NCI-H1105 treated with DMSO at 0.1 percent for 48 hours (cell line): ENCODE results near the gene NKAIN4.
A peak's percentile ranks its signal among the peaks of the same experiment; 100 is the strongest.

ENCODE experiments used
- DNase-seq: peaks from one replicate; lab custom pipeline; 2025; lab: John Stamatoyannopoulos, UW

NKAIN4 gene

GRCh38 chr20:63254232-63254605 lies at the start of gene NKAIN4:
NKAIN4 (minus strand) TSS chr20:63254463; CDS start chr20:63254450, 13 bp downstream.
- DNase-seq, result no peak

GRCh38 chr20:63303095-63303666 lies 48.9 kb upstream of the NKAIN4 start:
- DNase-seq, result no peak

- no peak for DNase-seq
Measured at GRCh38 chr20:63301671-63302070, 47.4 kb upstream of the NKAIN4 start.

- no peak for DNase-seq
Measured at GRCh38 chr20:63298731-63299312, 44.6 kb upstream of the NKAIN4 start.

GRCh38 chr20:63297796-63298572 lies 43.7 kb upstream of the NKAIN4 start:
- no peak for DNase-seq

- no peak for DNase-seq
Measured at GRCh38 chr20:63297371-63297781, 43.1 kb upstream of the NKAIN4 start.

- DNase-seq, result no peak
Measured at GRCh38 chr20:63296531-63297299, 42.5 kb upstream of the NKAIN4 start.

GRCh38 chr20:63295846-63296245 lies 41.6 kb upstream of the NKAIN4 start:
- DNase-seq, result no peak

GRCh38 chr20:63295422-63295821 lies 41.2 kb upstream of the NKAIN4 start:
- no peak for DNase-seq

- no peak for DNase-seq
Measured at GRCh38 chr20:63295018-63295417, 40.8 kb upstream of the NKAIN4 start.

- no peak for DNase-seq
Measured at GRCh38 chr20:63294536-63294900, 40.3 kb upstream of the NKAIN4 start.

- DNase-seq, result no peak
Measured at GRCh38 chr20:63293871-63294535, 39.7 kb upstream of the NKAIN4 start.

GRCh38 chr20:63293456-63293855 lies 39.2 kb upstream of the NKAIN4 start:
- DNase-seq, result no peak

GRCh38 chr20:63292904-63293303 lies 38.6 kb upstream of the NKAIN4 start, which contains the start of gene COL20A1:
COL20A1 (plus strand) TSS chr20:63293186; CDS start chr20:63295108, 1,922 bp downstream.
- DNase-seq, result no peak

GRCh38 chr20:63292292-63292701 lies 38.0 kb upstream of the NKAIN4 start:
- DNase-seq, result no peak

- DNase-seq, result no peak
Measured at GRCh38 chr20:63291811-63292210, 37.5 kb upstream of the NKAIN4 start.

GRCh38 chr20:63290677-63291472 lies 36.6 kb upstream of the NKAIN4 start:
- peak; percentile 33 for DNase-seq

GRCh38 chr20:63290136-63290676 lies 35.9 kb upstream of the NKAIN4 start:
- DNase-seq, result no peak

GRCh38 chr20:63289311-63290135 lies 35.3 kb upstream of the NKAIN4 start:
- DNase-seq, result no peak
